HG02623 (cell line): ENCODE results near the gene CDK17.
"Not testable (repeated sequence)": the region's sequence is repeated elsewhere in the genome, so short reads cannot be mapped to it uniquely, and the experiment has no call there.

ENCODE experiments used
- ATAC-seq: cut with Tn5 transposase; IDR thresholded peaks from one replicate; pipeline ENCODE4 v1.9.1; 2021; ENCODE audit warnings: moderate library complexity; ENCODE audit not compliant: unreplicated experiment

CDK17 gene

GRCh38 chr12:96323906-96324305, 76.3 kb downstream of the CDK17 start:
- ATAC-seq = no peak

GRCh38 chr12:96322720-96323119, 77.5 kb downstream of the CDK17 start:
- no peak for ATAC-seq

GRCh38 chr12:96321941-96322340, 78.3 kb downstream of the CDK17 start:
- ATAC-seq = no peak

- not testable (repeated sequence) for ATAC-seq
Measured at GRCh38 chr12:96317801-96318200, 82.4 kb downstream of the CDK17 start.

GRCh38 chr12:96315741-96316481, 84.3 kb downstream of the CDK17 start:
- not testable (repeated sequence) for ATAC-seq

- ATAC-seq = no peak
Measured at GRCh38 chr12:96314723-96315122, 85.5 kb downstream of the CDK17 start.

- ATAC-seq = no peak
Measured at GRCh38 chr12:96313606-96314005, 86.6 kb downstream of the CDK17 start.

GRCh38 chr12:96311191-96311590, 89.0 kb downstream of the CDK17 start:
- ATAC-seq = no peak

- no peak for ATAC-seq
Measured at GRCh38 chr12:96310067-96310466, 90.2 kb downstream of the CDK17 start.

- no peak for ATAC-seq
Measured at GRCh38 chr12:96308881-96309280, 91.4 kb downstream of the CDK17 start.

- ATAC-seq = no peak
Measured at GRCh38 chr12:96305665-96306064, 94.6 kb downstream of the CDK17 start.

- ATAC-seq = no peak
Measured at GRCh38 chr12:96303653-96304052, 96.6 kb downstream of the CDK17 start.

GRCh38 chr12:96302687-96303310, 97.4 kb downstream of the CDK17 start:
- no peak for ATAC-seq

GRCh38 chr12:96301732-96302131, 98.5 kb downstream of the CDK17 start:
- ATAC-seq = no peak

GRCh38 chr12:96300064-96300463, 100.2 kb downstream of the CDK17 start:
- ATAC-seq = no peak

GRCh38 chr12:96297504-96297903, 102.7 kb downstream of the CDK17 start:
- ATAC-seq = no peak

GRCh38 chr12:96295532-96296160, 104.6 kb downstream of the CDK17 start:
- no peak for ATAC-seq

- ATAC-seq = no peak
Measured at GRCh38 chr12:96294831-96295230, 105.4 kb downstream of the CDK17 start.

GRCh38 chr12:96293093-96293492, 107.1 kb downstream of the CDK17 start:
- ATAC-seq = no peak

- ATAC-seq = no peak
Measured at GRCh38 chr12:96289067-96289466, 111.2 kb downstream of the CDK17 start.

GRCh38 chr12:96285158-96285557, 115.1 kb downstream of the CDK17 start:
- ATAC-seq = no peak

GRCh38 chr12:96274331-96274730, 125.9 kb downstream of the CDK17 start:
- ATAC-seq = no peak
